ENCODE results near the gene IL4I1.

DNA sequence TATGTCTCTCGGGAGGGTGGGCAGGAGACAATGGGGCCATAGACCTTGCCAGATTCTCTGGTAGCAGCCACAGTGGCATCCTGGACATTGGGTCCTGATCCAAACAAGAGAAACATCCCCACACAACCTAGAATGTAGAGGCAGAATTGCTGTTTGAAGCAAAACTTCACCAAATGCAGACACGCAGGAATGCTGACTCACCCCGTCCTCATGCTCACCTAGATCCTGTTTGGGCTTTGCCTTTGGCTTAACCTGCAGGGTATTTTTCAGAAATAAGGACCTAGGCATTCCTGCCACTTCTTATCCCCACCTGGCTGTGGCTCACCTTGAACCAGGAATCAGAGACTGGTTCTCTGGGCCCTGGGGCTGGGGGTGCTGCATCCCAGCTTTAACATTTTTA lies 11.9 kb downstream of the IL4I1 start:
- TF ChIP-seq CTCF (IDR thresholded peaks at IDR 0.05; ENCODE audit: low read depth, low read length) (no peak), POLR2A (IDR thresholded peaks at IDR 0.05; ENCODE audit: extremely low read depth, insufficient read length) (no peak), MYC (IDR thresholded peaks at IDR 0.05; ENCODE audit: low read depth, low read length) (no peak)
- TF ChIP-seq, protein P1, sequence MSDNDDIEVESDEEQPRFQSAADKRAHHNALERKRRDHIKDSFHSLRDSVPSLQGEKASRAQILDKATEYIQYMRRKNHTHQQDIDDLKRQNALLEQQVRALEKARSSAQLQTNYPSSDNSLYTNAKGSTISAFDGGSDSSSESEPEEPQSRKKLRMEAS (IDR thresholded peaks at IDR 0.05; ENCODE audit: low read depth, low read length) = no peak

All from NB4 (cell line).